ENCODE data around the gene MCCC1. TPM values are rescaled to one million over a fixed set of nuclear protein-coding genes. Genes with fewer than 3 reads are reported as not detected.

MCCC1 gene
- total RNA-seq, 1 experiment from 2014 or later: 12.6 TPM

- TF ChIP-seq, protein P1, sequence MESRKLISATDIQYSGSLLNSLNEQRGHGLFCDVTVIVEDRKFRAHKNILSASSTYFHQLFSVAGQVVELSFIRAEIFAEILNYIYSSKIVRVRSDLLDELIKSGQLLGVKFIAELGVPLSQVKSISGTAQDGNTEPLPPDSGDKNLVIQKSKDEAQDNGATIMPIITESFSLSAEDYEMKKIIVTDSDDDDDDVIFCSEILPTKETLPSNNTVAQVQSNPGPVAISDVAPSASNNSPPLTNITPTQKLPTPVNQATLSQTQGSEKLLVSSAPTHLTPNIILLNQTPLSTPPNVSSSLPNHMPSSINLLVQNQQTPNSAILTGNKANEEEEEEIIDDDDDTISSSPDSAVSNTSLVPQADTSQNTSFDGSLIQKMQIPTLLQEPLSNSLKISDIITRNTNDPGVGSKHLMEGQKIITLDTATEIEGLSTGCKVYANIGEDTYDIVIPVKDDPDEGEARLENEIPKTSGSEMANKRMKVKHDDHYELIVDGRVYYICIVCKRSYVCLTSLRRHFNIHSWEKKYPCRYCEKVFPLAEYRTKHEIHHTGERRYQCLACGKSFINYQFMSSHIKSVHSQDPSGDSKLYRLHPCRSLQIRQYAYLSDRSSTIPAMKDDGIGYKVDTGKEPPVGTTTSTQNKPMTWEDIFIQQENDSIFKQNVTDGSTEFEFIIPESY (IDR thresholded peaks at IDR 0.05; ENCODE audit: extremely low read depth, insufficient replicate concordance, low read length): no peak
- TF ChIP-seq CBX3 (IDR thresholded peaks at IDR 0.05; ENCODE audit: low read depth) (no peak), EGR1 (IDR thresholded peaks at IDR 0.05; ENCODE audit: low read depth) (no peak), EZH2phosphoT487 (IDR thresholded peaks at IDR 0.05; ENCODE audit: borderline replicate concordance) (no peak), REST (IDR thresholded peaks at IDR 0.05; ENCODE audit: low read depth) (no peak), TCF7L2 (IDR thresholded peaks at IDR 0.05; ENCODE audit: borderline replicate concordance, extremely low read depth, insufficient read depth, insufficient read length) (no peak), ATF3 (IDR thresholded peaks at IDR 0.05) (no peak)
Observed at GRCh38 chr3:183028416-183028815, 70.9 kb downstream of the MCCC1 start (continued).

- Histone ChIP-seq H3K4me2 (ENCODE audit: low read length) (no peak overlapping the region), H3K4me3 (replicated peaks in 1 of 2; ENCODE audit: low read depth in 1 of 2, low read length in 2 of 2) (no peak overlapping the region), H3K36me3 (ENCODE audit: control insufficient read depth in 1 of 2, insufficient read depth in 2 of 2, low read length in 2 of 2) (peaks cover 0 to under 1% of the 10 kb centered on the region in 2 experiments; a peak in 1 of 4 replicates), H3K27ac (ENCODE audit: low read depth, low read length) (no peak overlapping the region), H3K4me1 (ENCODE audit: control insufficient read depth in 1 of 2, insufficient read depth in 2 of 2, low read length in 2 of 2) (no peaks in the 10 kb centered on the region), H3K27me3 (ENCODE audit: insufficient read depth, low read length) (no peaks in the 10 kb centered on the region), H3K9ac (ENCODE audit: low read length) (no peak overlapping the region), H3K79me2 (ENCODE audit: insufficient read depth, low read length) (no peaks in the 10 kb centered on the region), H4K20me1 (ENCODE audit: insufficient read depth) (no peaks in the 10 kb centered on the region), H3K9me2 (ENCODE audit: insufficient read depth) (no peaks in the 10 kb centered on the region), H3K9me3 (ENCODE audit: control insufficient read depth in 1 of 2, insufficient read depth in 1 of 2, low read depth in 1 of 2, low read length in 2 of 2) (peaks cover 0 to 7% of the 10 kb centered on the region in 2 experiments; a peak in 2 of 4 replicates), H2AFZ (ENCODE audit: low read depth, low read length, poor library complexity, severe bottlenecking) (no peak overlapping the region)
- DNase-seq (ENCODE audit: low read depth, low spot score) (no peak), ATAC-seq (no peak)
- intact Hi-C loops (cut with micrococcal nuclease): no loop called here
- ChIA-PET POLR2A (no interaction called here), RAD21 (ENCODE audit: low non-redundant PET in 1 of 2, low total read pairs in 2 of 2, uncharacterized antibody in 2 of 2, unreplicated experiment in 2 of 2) (no interaction called here), CTCF (no interaction called here)
- BruUV-seq (replicated peaks): no TSS peak
- TF ChIP-seq CTCF (IDR thresholded peaks at IDR 0.05 in 2 of 3, conservative IDR thresholded peaks at IDR 0.05 in 1 of 3; ENCODE audit: borderline replicate concordance in 1 of 3, insufficient read depth in 1 of 3, low read depth in 2 of 3, low read length in 2 of 3) (no peak), EGR1 (IDR thresholded peaks at IDR 0.05; ENCODE audit: low read depth) (no peak), ELF1 (IDR thresholded peaks at IDR 0.05; ENCODE audit: borderline replicate concordance, low read depth) (no peak), CEBPB (IDR thresholded peaks at IDR 0.05; ENCODE audit: low read depth) (no peak), ZNF274 (IDR thresholded peaks at IDR 0.05; ENCODE audit: low read depth, low read length) (no peak), FOSL1 (IDR thresholded peaks at IDR 0.05; ENCODE audit: low read depth) (no peak), SIN3A (IDR thresholded peaks at IDR 0.05; ENCODE audit: low read depth) (no peak), EZH2phosphoT487 (IDR thresholded peaks at IDR 0.05; ENCODE audit: borderline replicate concordance) (no peak), POLR2AphosphoS5 (IDR thresholded peaks at IDR 0.05; ENCODE audit: low read depth, low read length) (no peak), JUND (IDR thresholded peaks at IDR 0.05) (no peak), POLR2A (IDR thresholded peaks at IDR 0.05; ENCODE audit: borderline replicate concordance, extremely low read depth, insufficient read depth, insufficient read length) (no peak), YY1 (IDR thresholded peaks at IDR 0.05; ENCODE audit: extremely low read depth, insufficient replicate concordance, low read depth, low read length) (no peak), TCF7L2 (IDR thresholded peaks at IDR 0.05; ENCODE audit: borderline replicate concordance, extremely low read depth, insufficient read depth, insufficient read length) (no peak), SP1 (IDR thresholded peaks at IDR 0.05; ENCODE audit: low read depth) (no peak)
Observed at GRCh38 chr3:183027276-183027675, 72.0 kb downstream of the MCCC1 start.
